Mesenchymal stem cell (in vitro differentiated cells and primary cell): ENCODE measurements around the gene NRP2.

Source experiments
- DNase-seq: peaks from one replicate; pipeline ENCODE4 v3.0.0-alpha.2; 2013
- H2AFZ ChIP-seq: one replicate; pipeline ENCODE4 v1.6.1; 2013; ENCODE audit warnings: low read depth, mild to moderate bottlenecking, control low read depth, inconsistent platforms, low read length, moderate library complexity
- H2AK5ac ChIP-seq: 2 replicates; pipeline ENCODE4 v1.6.1; 2013; ENCODE audit warnings: low read length, moderate library complexity, mild to moderate bottlenecking, inconsistent platforms; ENCODE audit not compliant: severe bottlenecking
- H2BK120ac ChIP-seq: one replicate; pipeline ENCODE4 v1.6.1; 2013; ENCODE audit warnings: low read depth, mild to moderate bottlenecking, inconsistent platforms, low read length, moderate library complexity
- H2BK12ac ChIP-seq, 2 experiments: one replicate each; pipeline ENCODE4 v1.6.1; 2013; ENCODE audit warnings: inconsistent platforms in 2 of 2, low read length in 2 of 2, mild to moderate bottlenecking in 2 of 2, moderate library complexity in 2 of 2, control low read depth in 1 of 2
- H2BK15ac ChIP-seq: one replicate; pipeline ENCODE4 v1.6.1; 2013; ENCODE audit warnings: mild to moderate bottlenecking, low read depth, inconsistent platforms; ENCODE audit not compliant: poor library complexity, severe bottlenecking
- H2BK5ac ChIP-seq: 2 replicates; pipeline ENCODE4 v1.6.1; 2013; ENCODE audit warnings: low read depth, mild to moderate bottlenecking, low read length, control low read depth, inconsistent platforms; ENCODE audit not compliant: poor library complexity, severe bottlenecking
- H3K14ac ChIP-seq, 2 experiments: one replicate each; pipeline ENCODE4 v1.6.1; 2013; ENCODE audit warnings: inconsistent platforms in 2 of 2, low read length in 2 of 2, control low read depth in 1 of 2, mild to moderate bottlenecking in 1 of 2, moderate library complexity in 1 of 2
- H3K18ac ChIP-seq, 2 experiments: one replicate each; pipeline ENCODE4 v1.6.1; 2013; ENCODE audit warnings: inconsistent platforms in 2 of 2, low read length in 2 of 2, control low read depth in 1 of 2, low read depth in 1 of 2, mild to moderate bottlenecking in 1 of 2
- H3K23ac ChIP-seq, 2 experiments: one replicate each; pipeline ENCODE4 v1.6.1; 2013; ENCODE audit warnings: inconsistent platforms in 2 of 2, low read length in 2 of 2, mild to moderate bottlenecking in 2 of 2, moderate library complexity in 2 of 2, control low read depth in 1 of 2
- H3K27ac ChIP-seq: 2 replicates; pipeline ENCODE4 v1.5.1; 2013; ENCODE audit warnings: mild to moderate bottlenecking, moderate library complexity, low read length, control low read depth, inconsistent platforms; ENCODE audit not compliant: poor library complexity, severe bottlenecking
- H3K27me3 ChIP-seq, 2 experiments: 2 replicates each; pipeline versions ENCODE4 v1.6.1 to v1.7.0; 2013; ENCODE audit warnings: low read length in 2 of 2, mild to moderate bottlenecking in 2 of 2, moderate library complexity in 2 of 2, control low read depth in 1 of 2, inconsistent platforms in 1 of 2; ENCODE audit not compliant: control insufficient read depth in 1 of 2, insufficient read depth in 1 of 2
- H3K36me3 ChIP-seq, 2 experiments: 2 replicates each; pipeline versions ENCODE4 v1.6.1 to v1.7.0; 2013; ENCODE audit warnings: low read length in 2 of 2, control low read depth in 1 of 2, inconsistent platforms in 1 of 2, low read depth in 1 of 2, mild to moderate bottlenecking in 1 of 2; ENCODE audit not compliant: insufficient read depth in 2 of 2, control insufficient read depth in 1 of 2
- H3K4ac ChIP-seq, 2 experiments: one replicate each; pipeline ENCODE4 v1.6.1; 2013; ENCODE audit warnings: inconsistent platforms in 2 of 2, low read length in 2 of 2, mild to moderate bottlenecking in 2 of 2, moderate library complexity in 2 of 2, control low read depth in 1 of 2, low read depth in 1 of 2
- H3K4me1 ChIP-seq: 2 replicates; pipeline ENCODE4 v1.6.1; 2013; ENCODE audit warnings: low read depth, low read length, control low read depth; ENCODE audit not compliant: control insufficient read depth, insufficient read depth
- H3K4me2 ChIP-seq: 2 replicates; pipeline ENCODE4 v1.6.1; 2013; ENCODE audit warnings: low read length, mild to moderate bottlenecking, inconsistent platforms; ENCODE audit not compliant: poor library complexity, severe bottlenecking
- H3K4me3 ChIP-seq, 2 experiments: 2 replicates each; pipeline versions ENCODE4 v1.5.1 to v1.7.0; 2013; ENCODE audit warnings: low read length in 2 of 2, mild to moderate bottlenecking in 2 of 2, control low read depth in 1 of 2, low read depth in 1 of 2; ENCODE audit not compliant: insufficient read depth in 1 of 2
- H3K79me1 ChIP-seq: replicated peaks from 2 replicates; pipeline ENCODE4 v1.6.1; 2013; ENCODE audit warnings: mild to moderate bottlenecking, control low read depth, low read length, inconsistent platforms; ENCODE audit not compliant: poor library complexity, severe bottlenecking
- H3K9ac ChIP-seq: 2 replicates; pipeline ENCODE4 v1.7.0; 2013; ENCODE audit warnings: mild to moderate bottlenecking, low read length, moderate library complexity
- H3K9me3 ChIP-seq: 2 replicates; pipeline ENCODE4 v1.7.0; 2013; ENCODE audit warnings: mild to moderate bottlenecking, low read length; ENCODE audit not compliant: control insufficient read depth
- H4K8ac ChIP-seq: one replicate; pipeline ENCODE4 v1.6.1; 2013; ENCODE audit warnings: inconsistent platforms, mild to moderate bottlenecking, low read length, moderate library complexity
- H4K91ac ChIP-seq: one replicate; pipeline ENCODE4 v1.6.1; 2013; ENCODE audit warnings: mild to moderate bottlenecking, low read length, inconsistent platforms
- WGBS: methylation state at CpG from one replicate; pipeline ENCODE4 v1.1.7; 2013; ENCODE audit warnings: mixed read lengths; 5-methylcytosine and 5-hydroxymethylcytosine counted together

The NRP2 gene

GRCh38 chr2:205787761-205788160 lies 105.5 kb downstream of the NRP2 start:
- H3K4ac ChIP-seq = no peak overlapping the region
- no peak overlapping the region for H2BK15ac ChIP-seq
- no peak overlapping the region for H2AFZ ChIP-seq
- H2BK12ac ChIP-seq = no peak overlapping the region
- H3K18ac ChIP-seq = no peak overlapping the region
- no peaks in the 10 kb centered on the region for H3K4me1 ChIP-seq
- no peak overlapping the region for H3K9ac ChIP-seq
- H3K23ac ChIP-seq = no peak overlapping the region
- 98% methylated on average over 3 of the region's 3 CpGs for WGBS
- H3K79me1 ChIP-seq = no peaks in the 10 kb centered on the region
- peaks cover under 1 to 4% of the 10 kb centered on the region in 2 experiments for H3K36me3 ChIP-seq
- no peak for DNase-seq
- no peak overlapping the region for H3K14ac ChIP-seq
- H4K91ac ChIP-seq = no peak overlapping the region
- H3K27ac ChIP-seq = no peak overlapping the region
- H2AK5ac ChIP-seq = no peak overlapping the region
- no peak overlapping the region for H3K4me3 ChIP-seq
- no peak overlapping the region for H3K4me2 ChIP-seq
- no peak overlapping the region for H2BK120ac ChIP-seq
- H3K9me3 ChIP-seq = no peaks in the 10 kb centered on the region
- H2BK5ac ChIP-seq = no peak overlapping the region
- no peaks in the 10 kb centered on the region for H3K27me3 ChIP-seq
- no peak overlapping the region for H4K8ac ChIP-seq

- H3K27ac ChIP-seq = no peak overlapping the region
- H2BK12ac ChIP-seq = no peak overlapping the region
- H2AK5ac ChIP-seq = no peak overlapping the region
- peaks cover 9 to 10% of the 10 kb centered on the region in 2 experiments for H3K36me3 ChIP-seq
- H3K23ac ChIP-seq = no peak overlapping the region
- no peak overlapping the region for H4K8ac ChIP-seq
- no peak overlapping the region for H3K9ac ChIP-seq
- H3K4ac ChIP-seq = no peak overlapping the region
- no peak overlapping the region for H3K14ac ChIP-seq
- no peak overlapping the region for H2AFZ ChIP-seq
- 86% methylated on average over 1 of the region's 1 CpG for WGBS
- no peak overlapping the region for H2BK15ac ChIP-seq
- no peak overlapping the region for H3K4me2 ChIP-seq
- H4K91ac ChIP-seq = no peak overlapping the region
- H3K18ac ChIP-seq = no peak overlapping the region
- H3K4me3 ChIP-seq = no peak overlapping the region
- no peak for DNase-seq
- H3K79me1 ChIP-seq = no peaks in the 10 kb centered on the region
- no peaks in the 10 kb centered on the region for H3K9me3 ChIP-seq
- no peaks in the 10 kb centered on the region for H3K27me3 ChIP-seq
- no peak overlapping the region for H2BK5ac ChIP-seq
- H2BK120ac ChIP-seq = no peak overlapping the region
- H3K4me1 ChIP-seq = no peaks in the 10 kb centered on the region
These were observed 107.6 kb downstream of the NRP2 start for GRCh38 chr2:205789906-205790305.

- Histone ChIP-seq H3K18ac (no peak overlapping the region), H3K4ac (no peak overlapping the region), H2BK12ac (no peak overlapping the region), H3K36me3 (peaks cover 14 to 24% of the 10 kb centered on the region in 2 experiments), H2BK5ac (no peak overlapping the region), H2BK120ac (no peak overlapping the region), H2AFZ (no peak overlapping the region), H3K27me3 (no peaks in the 10 kb centered on the region), H2AK5ac (no peak overlapping the region), H4K8ac (no peak overlapping the region), H3K14ac (no peak overlapping the region), H3K4me3 (no peak overlapping the region), H3K27ac (no peak overlapping the region), H2BK15ac (no peak overlapping the region), H3K4me1 (no peaks in the 10 kb centered on the region), H3K23ac (no peak overlapping the region), H3K9ac (no peak overlapping the region), H3K9me3 (no peaks in the 10 kb centered on the region), H3K79me1 (no peaks in the 10 kb centered on the region), H4K91ac (no peak overlapping the region), H3K4me2 (no peak overlapping the region)
- 100% methylated on average over 3 of the region's 3 CpGs for WGBS
- no peak for DNase-seq
These were observed 110.6 kb downstream of the NRP2 start for GRCh38 chr2:205792908-205793307.

GRCh38 chr2:205796805-205797313 lies 114.6 kb downstream of the NRP2 start:
- Histone ChIP-seq H3K4ac (no peak overlapping the region), H3K4me2 (no peak overlapping the region), H2BK15ac (no peak overlapping the region), H3K23ac (no peak overlapping the region), H3K27ac (no peak overlapping the region), H3K9ac (no peak overlapping the region), H3K36me3 (peaks cover 17 to 24% of the 10 kb centered on the region in 2 experiments), H3K18ac (no peak overlapping the region), H3K14ac (no peak overlapping the region), H2BK5ac (no peak overlapping the region), H3K4me3 (no peak overlapping the region), H3K4me1 (no peaks in the 10 kb centered on the region), H3K27me3 (no peaks in the 10 kb centered on the region), H2BK120ac (no peak overlapping the region), H4K91ac (no peak overlapping the region), H2BK12ac (no peak overlapping the region), H2AK5ac (no peak overlapping the region), H2AFZ (no peak overlapping the region), H4K8ac (no peak overlapping the region), H3K9me3 (peaks cover 9% of the 10 kb centered on the region), H3K79me1 (no peaks in the 10 kb centered on the region)
- no peak for DNase-seq
- WGBS = 91% methylated on average over 5 of the region's 5 CpGs
